HG03139 (cell line): ENCODE results near the gene HK1.
"Not testable (repeated sequence)": the region's sequence is repeated elsewhere in the genome, so short reads cannot be mapped to it uniquely, and the experiment has no call there.

Experiments
- ATAC-seq: cut with Tn5 transposase; IDR thresholded peaks from one replicate; pipeline ENCODE4 v1.9.1; 2021; ENCODE audit not compliant: unreplicated experiment

HK1 gene

GRCh38 chr10:69254877-69255276, 23.4 kb upstream of the HK1 start:
- no peak for ATAC-seq

- ATAC-seq = no peak
Measured at GRCh38 chr10:69259547-69260243, 18.6 kb upstream of the HK1 start.

DNA sequence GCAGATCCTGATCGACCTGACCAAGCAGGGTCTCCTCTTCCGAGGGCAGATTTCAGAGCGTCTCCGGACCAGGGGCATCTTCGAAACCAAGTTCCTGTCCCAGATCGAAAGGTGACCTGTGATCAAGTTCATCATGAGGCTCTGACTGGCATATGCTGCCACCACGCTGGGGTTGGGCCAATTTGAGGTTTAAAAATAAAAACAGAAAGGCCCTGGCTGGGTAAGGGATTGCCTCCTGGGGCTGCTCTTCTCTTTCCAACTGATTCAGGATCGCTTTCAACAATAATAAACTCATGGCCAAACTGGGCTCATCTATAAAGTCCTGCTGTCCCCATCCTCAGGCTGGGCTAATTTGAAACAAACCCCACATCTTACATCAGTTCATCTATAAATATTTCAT, 17.1 kb upstream of the HK1 start:
- no peak for ATAC-seq

DNA sequence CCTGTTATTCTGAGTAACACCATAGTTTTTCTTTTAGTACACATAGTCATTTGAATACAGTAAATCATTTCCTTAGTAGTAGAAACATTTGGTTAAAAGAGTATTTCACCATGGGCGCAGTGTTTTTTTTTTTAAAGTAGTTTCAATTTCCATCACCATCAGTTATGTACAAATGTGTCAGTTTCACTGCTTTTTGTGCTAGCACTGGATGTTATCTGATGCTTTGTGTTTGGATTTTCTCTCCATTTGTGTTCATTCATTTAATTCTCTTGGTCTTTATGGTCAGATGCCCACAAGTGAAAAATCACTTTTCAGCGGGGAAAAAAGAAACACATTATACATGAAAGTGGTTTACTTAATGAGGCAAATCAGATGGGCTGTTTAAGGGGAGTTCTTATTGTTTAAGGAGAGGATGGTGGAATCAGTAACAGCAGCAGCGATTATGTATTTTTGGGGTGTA, 16.0 kb upstream of the HK1 start:
- no peak for ATAC-seq

- no peak for ATAC-seq
Measured at GRCh38 chr10:69265521-69265920, 12.8 kb upstream of the HK1 start.

GRCh38 chr10:69268761-69269416, 9.4 kb upstream of the HK1 start:
- no peak for ATAC-seq

DNA sequence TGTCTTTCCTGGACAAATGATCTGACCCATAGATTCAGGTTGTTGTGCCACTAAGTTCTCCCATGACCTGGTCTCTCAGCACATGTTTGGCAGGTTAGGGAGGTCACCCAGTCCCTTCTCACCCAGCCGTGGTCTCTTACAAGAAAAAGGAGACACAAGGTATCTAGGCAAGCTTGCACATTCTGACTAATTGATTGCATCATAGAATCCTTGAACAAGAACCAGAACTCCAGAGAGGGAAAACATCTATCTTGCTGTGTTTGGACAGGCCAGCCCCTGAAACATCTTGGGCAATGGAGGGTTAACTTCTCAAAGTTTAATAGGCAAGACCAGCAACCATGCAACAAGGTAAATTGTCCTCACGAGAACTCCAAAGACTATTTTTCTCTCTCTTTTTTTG, 8.5 kb upstream of the HK1 start:
- no peak for ATAC-seq

DNA sequence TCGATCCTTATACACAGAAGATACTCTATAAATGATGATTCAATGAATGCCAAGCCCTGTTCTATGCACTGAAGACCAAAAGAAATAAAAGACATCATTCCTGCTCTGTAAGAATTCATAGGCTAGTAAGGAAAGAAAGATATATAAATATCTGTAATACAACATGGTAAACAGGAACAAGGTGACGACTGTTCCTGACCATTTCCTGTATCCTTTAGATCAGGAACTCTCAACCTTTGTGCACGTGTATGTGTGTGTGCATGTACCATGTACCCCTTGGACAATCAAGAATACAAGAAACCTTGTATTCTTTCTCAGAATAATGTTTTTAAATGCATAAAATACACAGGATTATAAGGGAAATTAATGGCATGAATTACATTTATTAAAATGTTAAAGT, 7.3 kb upstream of the HK1 start:
- no peak for ATAC-seq

DNA sequence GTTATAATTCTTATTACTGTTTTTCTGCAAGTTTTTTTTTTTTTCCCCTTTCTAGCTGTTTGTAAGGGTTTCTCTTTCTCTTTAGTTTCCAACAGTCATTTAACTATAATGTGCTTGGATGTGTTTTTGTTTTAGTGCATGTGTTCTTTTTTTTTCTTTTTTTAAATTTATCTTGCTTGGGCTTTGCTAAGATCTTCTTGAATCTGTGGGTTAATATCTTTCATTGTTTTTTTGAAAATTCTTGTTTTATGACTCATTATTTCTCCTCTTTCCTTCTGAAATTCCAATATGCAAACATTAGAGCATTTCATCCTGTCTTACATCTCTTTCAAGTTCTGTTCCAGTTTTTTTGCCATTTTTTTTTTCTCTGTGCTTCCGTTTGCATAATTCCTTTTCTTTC, 5.7 kb upstream of the HK1 start:
- no peak for ATAC-seq

DNA sequence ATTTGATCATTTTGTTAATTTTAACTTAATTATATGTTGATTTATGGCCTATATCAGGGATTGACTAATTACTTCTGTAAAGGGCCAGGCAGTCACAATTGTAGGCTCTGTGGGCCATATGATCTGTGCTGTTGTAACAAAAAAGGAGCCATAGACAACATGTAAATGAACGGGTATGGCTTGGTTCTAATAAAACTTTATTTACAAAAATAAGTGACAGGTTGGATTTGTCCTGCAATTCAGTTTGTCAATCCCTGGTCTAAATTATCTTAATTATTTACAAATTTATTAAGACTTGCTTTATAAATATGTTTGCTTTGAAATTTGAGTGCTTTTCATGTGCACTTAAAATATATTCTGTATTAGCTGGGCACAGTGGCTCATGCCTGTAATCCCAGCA, 2.9 kb upstream of the HK1 start:
- no peak for ATAC-seq

GRCh38 chr10:69276503-69276902, 1.8 kb upstream of the HK1 start:
- no peak for ATAC-seq

GRCh38 chr10:69279110-69279509, 814 bp downstream of the HK1 start:
- no peak for ATAC-seq

GRCh38 chr10:69281507-69282413, 3.5 kb downstream of the HK1 start:
- ATAC-seq = no peak

DNA sequence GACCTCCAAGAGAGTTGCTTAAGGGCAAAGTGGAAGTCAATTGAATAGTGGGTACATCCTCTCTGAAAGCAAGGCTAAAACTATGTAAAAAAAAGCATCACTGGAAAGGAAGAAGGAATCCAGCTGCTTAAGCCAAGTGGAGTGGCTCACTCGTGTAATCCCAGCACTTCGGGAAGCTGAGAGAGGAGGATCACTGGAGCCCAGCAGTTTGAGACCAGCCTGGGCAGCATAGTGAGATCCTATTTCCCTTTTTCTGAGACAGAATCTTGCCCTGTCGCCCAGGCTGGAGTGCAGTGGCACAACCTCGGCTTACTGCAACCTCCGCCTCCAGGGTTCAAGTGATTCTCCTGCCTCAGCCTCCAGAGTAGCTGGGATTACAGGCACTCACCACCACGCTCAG, 6.1 kb downstream of the HK1 start:
- not testable (repeated sequence) for ATAC-seq

GRCh38 chr10:69285699-69286098, 7.4 kb downstream of the HK1 start:
- no peak for ATAC-seq

DNA sequence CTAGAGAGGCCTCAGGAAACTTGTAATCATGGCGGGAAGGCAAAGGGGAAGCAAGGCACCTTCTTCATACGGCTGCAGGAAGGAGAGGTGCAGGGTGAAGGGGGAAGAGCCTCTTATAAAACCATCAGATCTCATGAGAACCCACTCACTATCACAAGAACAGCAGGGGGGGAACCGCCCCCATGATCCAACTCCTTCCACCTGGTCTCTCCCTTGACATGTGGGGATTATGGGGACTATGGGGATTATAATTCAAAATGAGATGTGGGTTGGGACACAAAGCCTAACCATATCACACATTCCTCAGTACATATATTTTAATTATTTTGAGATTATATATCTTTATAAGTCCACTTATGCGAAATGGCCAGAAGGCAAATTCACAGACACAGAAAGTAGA, 8.9 kb downstream of the HK1 start:
- ATAC-seq = no peak

DNA sequence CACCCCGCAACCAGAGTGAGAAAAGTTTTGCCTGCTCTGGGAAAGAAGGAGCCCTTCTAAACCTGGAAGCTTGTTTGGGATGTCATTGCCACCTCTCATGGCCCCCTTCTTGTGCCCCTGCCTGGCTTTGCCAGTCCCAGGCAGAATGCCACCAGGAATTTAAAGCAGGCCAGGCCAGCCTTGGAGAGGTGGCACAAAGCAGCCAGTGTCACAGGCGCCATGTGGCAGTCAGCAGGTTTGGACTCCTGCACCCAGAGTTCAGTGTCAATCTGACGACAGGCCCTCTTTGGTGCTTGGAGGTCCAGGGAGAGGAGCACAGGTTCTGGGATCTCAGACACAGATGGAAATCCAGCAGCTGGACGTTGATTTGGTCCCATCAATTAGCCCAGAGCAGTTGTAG, 12.7 kb downstream of the HK1 start:
- ATAC-seq = no peak

GRCh38 chr10:69292459-69292858, 14.2 kb downstream of the HK1 start:
- no peak for ATAC-seq

DNA sequence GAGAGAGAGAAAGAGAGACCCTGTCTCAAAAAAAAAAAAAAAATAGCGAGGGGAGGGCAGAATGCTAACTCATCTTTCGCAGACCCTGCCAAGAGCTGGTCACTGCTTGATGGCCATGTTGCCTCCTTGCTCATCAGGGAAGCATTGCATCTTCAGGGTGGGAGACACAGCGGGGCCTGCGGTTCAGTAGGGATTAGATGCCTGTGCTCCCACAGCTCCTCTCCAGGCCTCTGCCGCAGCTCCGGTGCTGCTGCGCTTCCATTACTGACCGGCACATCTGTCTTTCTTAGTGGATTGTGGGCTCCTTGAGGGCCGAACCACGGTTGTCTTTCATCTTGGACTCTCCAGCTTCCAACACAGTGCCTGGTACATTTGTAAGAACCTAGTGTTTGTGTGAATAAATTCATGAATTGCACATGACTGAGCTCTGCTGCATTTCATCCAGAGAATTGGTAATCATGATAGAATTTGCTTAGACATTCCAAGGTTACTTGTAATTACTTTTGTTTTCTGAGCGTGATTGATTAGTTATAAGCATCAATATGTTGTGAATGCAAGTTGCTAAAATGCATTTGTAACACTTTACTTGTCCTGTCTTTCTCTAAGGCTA, 16.8 kb downstream of the HK1 start:
- no peak for ATAC-seq

GRCh38 chr10:69303632-69304051, 25.3 kb downstream of the HK1 start:
- ATAC-seq = no peak

DNA sequence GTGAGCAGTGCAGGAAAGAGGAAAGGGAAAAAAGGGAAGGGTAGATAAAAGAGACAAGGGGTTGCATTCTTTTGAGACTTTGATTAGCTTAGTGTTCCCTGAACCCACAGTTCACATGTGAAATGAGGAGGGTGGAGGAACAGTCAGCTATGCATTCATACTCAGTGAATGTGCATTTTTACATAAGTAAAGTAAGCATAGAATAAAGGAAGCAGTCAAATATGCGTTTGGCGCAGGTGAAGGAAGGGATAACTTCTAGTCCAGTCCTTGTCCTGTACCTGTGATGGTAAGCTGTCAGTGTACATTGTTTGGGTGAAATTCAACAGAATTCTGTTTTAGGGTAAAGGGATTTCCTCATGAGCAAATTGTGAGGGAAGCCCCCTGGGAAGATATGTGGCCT, 28.1 kb downstream of the HK1 start:
- ATAC-seq = no peak
